Omental fat pad (tissue), 4 donors: ENCODE results near the gene COL27A1. TPM values are rescaled to one million over a fixed set of nuclear protein-coding genes. Genes with fewer than 3 reads are reported as not detected.

Experiments used
- ATAC-seq: fragments of 150-250 bp; one replicate; pipeline ENCODE4 v1.9.1; 2016; ENCODE audit warnings: mild to moderate bottlenecking, moderate library complexity; ENCODE audit not compliant: low FRiP score
- DNase-seq: peaks from one replicate; pipeline ENCODE4 v3.0.0-alpha.2; 2019; ENCODE audit warnings: low spot score
- total RNA-seq, 4 donors: library from RNA; depleted of rRNA; stranded (reverse); fragments of >200 nt; gene quantifications; one replicate each; pipeline ENCODE4 v1.1.0, GENCODE V29; 2016
- TF ChIP-seq, protein P1 (sequence below), 3 donors: fragments of 450-650 bp; IDR thresholded peaks; one replicate each; pipeline ENCODE4 v1.5.1; 2016 to 2017; ENCODE audit warnings: antibody characterized with exemption in 3 of 3, mild to moderate bottlenecking in 3 of 3, moderate library complexity in 2 of 3

Gene COL27A1
- total RNA-seq, 4 donors from 2014 or later = 4.9 to 78.9 (median 10.1) TPM

GRCh38 chr9:114286146-114286679 lies 130.9 kb downstream of the COL27A1 start:
- DNase-seq (no peak), ATAC-seq (no peak)
- TF ChIP-seq, protein P1, sequence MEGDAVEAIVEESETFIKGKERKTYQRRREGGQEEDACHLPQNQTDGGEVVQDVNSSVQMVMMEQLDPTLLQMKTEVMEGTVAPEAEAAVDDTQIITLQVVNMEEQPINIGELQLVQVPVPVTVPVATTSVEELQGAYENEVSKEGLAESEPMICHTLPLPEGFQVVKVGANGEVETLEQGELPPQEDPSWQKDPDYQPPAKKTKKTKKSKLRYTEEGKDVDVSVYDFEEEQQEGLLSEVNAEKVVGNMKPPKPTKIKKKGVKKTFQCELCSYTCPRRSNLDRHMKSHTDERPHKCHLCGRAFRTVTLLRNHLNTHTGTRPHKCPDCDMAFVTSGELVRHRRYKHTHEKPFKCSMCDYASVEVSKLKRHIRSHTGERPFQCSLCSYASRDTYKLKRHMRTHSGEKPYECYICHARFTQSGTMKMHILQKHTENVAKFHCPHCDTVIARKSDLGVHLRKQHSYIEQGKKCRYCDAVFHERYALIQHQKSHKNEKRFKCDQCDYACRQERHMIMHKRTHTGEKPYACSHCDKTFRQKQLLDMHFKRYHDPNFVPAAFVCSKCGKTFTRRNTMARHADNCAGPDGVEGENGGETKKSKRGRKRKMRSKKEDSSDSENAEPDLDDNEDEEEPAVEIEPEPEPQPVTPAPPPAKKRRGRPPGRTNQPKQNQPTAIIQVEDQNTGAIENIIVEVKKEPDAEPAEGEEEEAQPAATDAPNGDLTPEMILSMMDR (IDR thresholded peaks at IDR 0.05) = no peak

- DNase-seq (peak; percentile 21), ATAC-seq (no peak)
- TF ChIP-seq, protein P1 (IDR thresholded peaks at IDR 0.05) = no peak
Observed at GRCh38 chr9:114287001-114287762, 131.8 kb downstream of the COL27A1 start.

- ATAC-seq (no peak), DNase-seq (peak; percentile 20)
- TF ChIP-seq, protein P1 (IDR thresholded peaks at IDR 0.05) = no peak
Observed at GRCh38 chr9:114287763-114288192, 132.4 kb downstream of the COL27A1 start.

- DNase-seq (peak; percentile 18), ATAC-seq (no peak)
- TF ChIP-seq, protein P1 (IDR thresholded peaks at IDR 0.05) = no peak
Observed at GRCh38 chr9:114288193-114289091, 133.1 kb downstream of the COL27A1 start.

DNA sequence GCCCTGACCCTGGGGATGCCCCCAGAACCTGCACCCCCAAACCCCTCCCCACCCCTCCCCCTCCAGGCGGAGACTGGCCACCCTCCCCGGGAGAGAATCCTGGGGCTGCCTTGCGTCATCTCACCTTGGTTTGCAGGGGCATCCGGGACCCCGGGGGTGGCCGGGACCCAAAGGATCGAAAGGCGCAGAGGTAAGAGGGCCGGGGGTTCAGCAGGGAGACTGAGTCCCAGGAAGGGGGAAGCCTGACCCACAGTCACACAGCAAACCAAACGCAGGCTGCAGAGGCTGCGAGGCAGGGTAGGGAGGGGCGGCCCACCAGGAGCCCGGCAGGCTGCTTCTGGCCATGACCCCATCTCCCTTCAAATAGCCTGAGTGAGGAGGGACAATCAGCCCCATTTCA lies 133.8 kb downstream of the COL27A1 start:
- DNase-seq = no peak
- TF ChIP-seq, protein P1 (IDR thresholded peaks at IDR 0.05) = no peak
- ATAC-seq = no peak

- DNase-seq = no peak
- ATAC-seq = no peak
Observed at GRCh38 chr9:114289571-114290481, 134.5 kb downstream of the COL27A1 start.

More at GRCh38 chr9:114289571-114290481, 134.5 kb downstream of the COL27A1 start:
- TF ChIP-seq, protein P1 (IDR thresholded peaks at IDR 0.05) = no peak
